RWPE2 (cell line): ENCODE measurements around the gene IGFBP7.

Source experiments
- ATAC-seq: fragments of 200-7000 bp; cut with Tn5 transposase; 3 replicates; pipeline ENCODE4 v1.9.1; 2021; ENCODE audit warnings: low read depth
- DNase-seq: peaks from one replicate; pipeline ENCODE4 v3.0.0-alpha.2; 2020; ENCODE audit warnings: low spot score
- H3K27ac ChIP-seq: fragments of 450-650 bp; 2 replicates; pipeline ENCODE4 v1.5.1; 2017; ENCODE audit warnings: mild to moderate bottlenecking; ENCODE audit not compliant: poor library complexity, severe bottlenecking
- H3K27me3 ChIP-seq: fragments of 250-450 bp; sonication (Bioruptor Pico); 2 replicates; pipeline ENCODE4 v1.5.1; 2021; ENCODE audit warnings: mild to moderate bottlenecking, moderate library complexity; ENCODE audit not compliant: insufficient read depth, poor library complexity, severe bottlenecking
- H3K36me3 ChIP-seq: fragments of 250-450 bp; sonication (Bioruptor Pico); 2 replicates; pipeline ENCODE4 v1.5.1; 2020; ENCODE audit warnings: low read depth, mild to moderate bottlenecking, moderate library complexity
- H3K4me1 ChIP-seq: fragments of 250-450 bp; sonication (Bioruptor Pico); 2 replicates; pipeline ENCODE4 v1.5.1; 2021; ENCODE audit warnings: mild to moderate bottlenecking, moderate library complexity; ENCODE audit not compliant: insufficient read depth, poor library complexity, severe bottlenecking
- H3K4me3 ChIP-seq: fragments of 250-450 bp; sonication (Bioruptor Pico); 2 replicates; pipeline ENCODE4 v1.5.1; 2021; ENCODE audit warnings: mild to moderate bottlenecking, moderate library complexity; ENCODE audit not compliant: severe bottlenecking
- H3K9me3 ChIP-seq: fragments of 250-450 bp; sonication (Bioruptor Pico); 2 replicates; pipeline ENCODE4 v1.5.1; 2021; ENCODE audit warnings: mild to moderate bottlenecking, moderate library complexity; ENCODE audit not compliant: severe bottlenecking
- CTCF ChIP-seq: fragments of 450-650 bp; IDR thresholded peaks from one replicate; pipeline ENCODE4 v1.5.1; 2017; ENCODE audit warnings: mild to moderate bottlenecking, moderate library complexity; ENCODE audit not compliant: poor library complexity, severe bottlenecking

Gene IGFBP7

GRCh38 chr4:57100979-57101651 lies 9.1 kb downstream of the IGFBP7 start:
- DNase-seq (no peak), ATAC-seq (no peak)
- Histone ChIP-seq H3K4me1 (peaks cover 62% of the 10 kb centered on the region), H3K36me3 (peaks cover 63% of the 10 kb centered on the region), H3K9me3 (no peaks in the 10 kb centered on the region), H3K4me3 (no peak overlapping the region), H3K27me3 (no peaks in the 10 kb centered on the region), H3K27ac (peak overlapping the region; percentile 86)
- no peak for TF ChIP-seq CTCF

- TF ChIP-seq CTCF = no peak
- Histone ChIP-seq H3K4me1 (peaks cover 46% of the 10 kb centered on the region), H3K9me3 (no peaks in the 10 kb centered on the region), H3K4me3 (no peak overlapping the region), H3K27me3 (no peaks in the 10 kb centered on the region), H3K27ac (peak overlapping the region; percentile 86), H3K36me3 (peaks cover 60% of the 10 kb centered on the region)
- no peak for DNase-seq
- no peak for ATAC-seq
These were observed 10.8 kb downstream of the IGFBP7 start for GRCh38 chr4:57099363-57099762.

GRCh38 chr4:57098941-57099340 lies 11.2 kb downstream of the IGFBP7 start:
- ATAC-seq = no peak

GRCh38 chr4:57098415-57098814 lies 11.8 kb downstream of the IGFBP7 start:
- H3K27me3 ChIP-seq = no peaks in the 10 kb centered on the region
- no peak overlapping the region for H3K4me3 ChIP-seq
- DNase-seq (no peak), ATAC-seq (no peak)
- H3K27ac ChIP-seq = peak overlapping the region; percentile 86
- no peak for TF ChIP-seq CTCF
- H3K4me1 ChIP-seq = peaks cover 37% of the 10 kb centered on the region
- no peaks in the 10 kb centered on the region for H3K9me3 ChIP-seq
- H3K36me3 ChIP-seq = peaks cover 57% of the 10 kb centered on the region

More at GRCh38 chr4:57098941-57099340, 11.2 kb downstream of the IGFBP7 start:
- H3K9me3 ChIP-seq = no peaks in the 10 kb centered on the region
- H3K27me3 ChIP-seq = no peaks in the 10 kb centered on the region
- H3K36me3 ChIP-seq = peaks cover 56% of the 10 kb centered on the region
- no peak overlapping the region for H3K4me3 ChIP-seq
- DNase-seq = no peak
- H3K27ac ChIP-seq = peak overlapping the region; percentile 86
- peaks cover 41% of the 10 kb centered on the region for H3K4me1 ChIP-seq
- no peak for TF ChIP-seq CTCF

- H3K4me3 ChIP-seq = no peak overlapping the region
- no peak for DNase-seq
- H3K9me3 ChIP-seq = no peaks in the 10 kb centered on the region
- no peak for TF ChIP-seq CTCF
- ATAC-seq = no peak
- peaks cover 30% of the 10 kb centered on the region for H3K4me1 ChIP-seq
- H3K36me3 ChIP-seq = peaks cover 62% of the 10 kb centered on the region
- no peak overlapping the region for H3K27ac ChIP-seq
- no peaks in the 10 kb centered on the region for H3K27me3 ChIP-seq
These were observed 12.5 kb downstream of the IGFBP7 start for GRCh38 chr4:57097711-57098110.
